ENCODE measurements around the gene SRCIN1.
"Not testable (repeated sequence)": the region's sequence is repeated elsewhere in the genome, so short reads cannot be mapped to it uniquely, and the experiment has no call there.

Gene SRCIN1

GRCh38 chr17:38528141-38528540, 77.6 kb downstream of the SRCIN1 start:
- in situ Hi-C loops (cut with HindIII; ENCODE audit: low sequenced_read_pairs), result not testable (repeated sequence)

GRCh38 chr17:38526526-38526925, 79.2 kb downstream of the SRCIN1 start:
- in situ Hi-C loops (cut with HindIII; ENCODE audit: low sequenced_read_pairs), result not testable (repeated sequence)

- in situ Hi-C loops (cut with HindIII; ENCODE audit: low sequenced_read_pairs), result no loop called here
These were observed 93.2 kb downstream of the SRCIN1 start for GRCh38 chr17:38512473-38513058.

GRCh38 chr17:38511150-38512108, 94.3 kb downstream of the SRCIN1 start:
- in situ Hi-C loops (cut with HindIII; ENCODE audit: low sequenced_read_pairs), result no loop called here

GRCh38 chr17:38510421-38511149, 95.2 kb downstream of the SRCIN1 start:
- in situ Hi-C loops (cut with HindIII; ENCODE audit: low sequenced_read_pairs), result no loop called here

GRCh38 chr17:38509772-38510420, 95.9 kb downstream of the SRCIN1 start:
- in situ Hi-C loops (cut with HindIII; ENCODE audit: low sequenced_read_pairs), result no loop called here

GRCh38 chr17:38508954-38509771, 96.6 kb downstream of the SRCIN1 start:
- in situ Hi-C loops (cut with HindIII; ENCODE audit: low sequenced_read_pairs), result no loop called here

- in situ Hi-C loops (cut with HindIII; ENCODE audit: low sequenced_read_pairs), result no loop called here
These were observed 97.2 kb downstream of the SRCIN1 start for GRCh38 chr17:38508570-38508950.

GRCh38 chr17:38507921-38508569, 97.7 kb downstream of the SRCIN1 start:
- in situ Hi-C loops (cut with HindIII; ENCODE audit: low sequenced_read_pairs), result no loop called here

- in situ Hi-C loops (cut with HindIII; ENCODE audit: low sequenced_read_pairs), result no loop called here
These were observed 98.3 kb downstream of the SRCIN1 start for GRCh38 chr17:38507436-38507835.

- in situ Hi-C loops (cut with HindIII; ENCODE audit: low sequenced_read_pairs), result no loop called here
These were observed 101.5 kb downstream of the SRCIN1 start for GRCh38 chr17:38504216-38504615.

GRCh38 chr17:38503286-38503913, 102.4 kb downstream of the SRCIN1 start:
- in situ Hi-C loops (cut with HindIII; ENCODE audit: low sequenced_read_pairs), result not testable (repeated sequence)

GRCh38 chr17:38501718-38502117, 104.0 kb downstream of the SRCIN1 start:
- in situ Hi-C loops (cut with HindIII; ENCODE audit: low sequenced_read_pairs), result not testable (repeated sequence)

- in situ Hi-C loops (cut with HindIII; ENCODE audit: low sequenced_read_pairs), result not testable (repeated sequence)
These were observed 106.5 kb downstream of the SRCIN1 start for GRCh38 chr17:38499230-38499629.

- in situ Hi-C loops (cut with HindIII; ENCODE audit: low sequenced_read_pairs), result no loop called here
These were observed 107.4 kb downstream of the SRCIN1 start for GRCh38 chr17:38498353-38498752.

- in situ Hi-C loops (cut with HindIII; ENCODE audit: low sequenced_read_pairs), result not testable (repeated sequence)
These were observed 108.1 kb downstream of the SRCIN1 start for GRCh38 chr17:38497656-38498055.

GRCh38 chr17:38494152-38494551, 111.6 kb downstream of the SRCIN1 start:
- in situ Hi-C loops (cut with HindIII; ENCODE audit: low sequenced_read_pairs), result not testable (repeated sequence)

GRCh38 chr17:38492067-38493040, 113.4 kb downstream of the SRCIN1 start:
- in situ Hi-C loops (cut with HindIII; ENCODE audit: low sequenced_read_pairs), result not testable (repeated sequence)
